Measurements from ENCODE around the gene ARID1B. TPM values are rescaled to one million over a fixed set of nuclear protein-coding genes. Genes with fewer than 3 reads are reported as not detected.

Gene ARID1B
- total RNA-seq, 1 donor from 2014 or later, result 47.3 TPM

DNA sequence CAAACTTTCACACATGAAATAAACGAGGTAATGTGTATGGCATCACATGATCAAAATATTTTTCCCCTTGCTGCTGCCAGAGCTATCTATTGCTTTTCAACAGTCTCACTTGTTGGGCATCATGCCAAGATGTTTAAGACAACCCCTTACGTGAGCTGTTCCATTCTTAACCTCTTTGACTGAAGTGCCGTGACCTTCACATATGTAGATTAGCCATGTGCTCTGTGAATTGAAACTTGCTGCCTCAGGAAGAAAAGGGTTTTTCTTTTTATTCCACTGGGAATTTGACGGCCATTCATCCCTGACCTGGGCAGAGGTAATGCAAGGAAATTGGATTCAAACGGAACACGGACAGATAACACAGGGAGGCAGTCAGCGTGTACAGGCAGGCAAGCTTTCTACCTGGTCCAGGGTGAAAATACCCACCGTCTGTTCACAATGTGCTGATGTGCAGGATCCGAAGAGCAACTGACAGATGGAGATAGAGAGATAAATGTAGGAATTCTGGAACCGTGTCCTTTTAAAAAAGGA lies 14.2 kb downstream of the ARID1B start:
- H3K4me3 ChIP-seq (ENCODE audit: low read depth, low read length), result no peak overlapping the region
- no peaks in the 10 kb centered on the region for H3K36me3 ChIP-seq (ENCODE audit: control insufficient read depth, insufficient read depth, low read length)

DNA sequence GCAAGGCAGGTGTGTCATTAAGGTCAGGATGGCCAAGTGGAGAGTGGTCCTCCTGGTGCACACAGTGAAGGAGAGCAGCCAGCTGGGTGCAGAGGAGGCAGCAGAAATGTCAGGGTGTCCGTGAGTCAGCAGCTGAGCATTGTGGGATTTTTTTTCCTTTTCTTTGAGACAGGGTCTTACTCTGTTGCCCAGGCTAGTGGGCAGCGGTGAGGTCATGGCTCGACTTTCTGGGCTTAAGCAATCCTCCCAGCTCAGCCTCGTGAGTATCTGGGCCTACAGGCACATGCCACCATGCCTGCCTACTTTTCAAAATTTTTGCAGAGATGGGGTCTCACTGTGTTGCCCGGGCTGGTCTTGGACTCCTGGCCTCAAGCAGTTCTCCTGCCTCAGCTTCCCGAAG lies 16.0 kb downstream of the ARID1B start:
- Histone ChIP-seq H3K36me3 (ENCODE audit: control insufficient read depth, insufficient read depth, low read length) (no peaks in the 10 kb centered on the region), H3K27me3 (ENCODE audit: control insufficient read depth, insufficient read depth, low read length) (no peaks in the 10 kb centered on the region), H3K4me3 (ENCODE audit: low read depth, low read length) (no peak overlapping the region)
- no peak for DNase-seq (ENCODE audit: low read depth)
- TF ChIP-seq, protein P1, sequence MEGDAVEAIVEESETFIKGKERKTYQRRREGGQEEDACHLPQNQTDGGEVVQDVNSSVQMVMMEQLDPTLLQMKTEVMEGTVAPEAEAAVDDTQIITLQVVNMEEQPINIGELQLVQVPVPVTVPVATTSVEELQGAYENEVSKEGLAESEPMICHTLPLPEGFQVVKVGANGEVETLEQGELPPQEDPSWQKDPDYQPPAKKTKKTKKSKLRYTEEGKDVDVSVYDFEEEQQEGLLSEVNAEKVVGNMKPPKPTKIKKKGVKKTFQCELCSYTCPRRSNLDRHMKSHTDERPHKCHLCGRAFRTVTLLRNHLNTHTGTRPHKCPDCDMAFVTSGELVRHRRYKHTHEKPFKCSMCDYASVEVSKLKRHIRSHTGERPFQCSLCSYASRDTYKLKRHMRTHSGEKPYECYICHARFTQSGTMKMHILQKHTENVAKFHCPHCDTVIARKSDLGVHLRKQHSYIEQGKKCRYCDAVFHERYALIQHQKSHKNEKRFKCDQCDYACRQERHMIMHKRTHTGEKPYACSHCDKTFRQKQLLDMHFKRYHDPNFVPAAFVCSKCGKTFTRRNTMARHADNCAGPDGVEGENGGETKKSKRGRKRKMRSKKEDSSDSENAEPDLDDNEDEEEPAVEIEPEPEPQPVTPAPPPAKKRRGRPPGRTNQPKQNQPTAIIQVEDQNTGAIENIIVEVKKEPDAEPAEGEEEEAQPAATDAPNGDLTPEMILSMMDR (IDR thresholded peaks at IDR 0.05; ENCODE audit: insufficient read depth, low read length, poor library complexity, severe bottlenecking), result no peak

More for the DNA sequence above, 14.2 kb downstream of the ARID1B start:
- TF ChIP-seq, protein P1 (IDR thresholded peaks at IDR 0.05; ENCODE audit: insufficient read depth, low read length, poor library complexity, severe bottlenecking), result no peak
- no peaks in the 10 kb centered on the region for H3K27me3 ChIP-seq (ENCODE audit: control insufficient read depth, insufficient read depth, low read length)
- no peak for DNase-seq (ENCODE audit: low read depth)

DNA sequence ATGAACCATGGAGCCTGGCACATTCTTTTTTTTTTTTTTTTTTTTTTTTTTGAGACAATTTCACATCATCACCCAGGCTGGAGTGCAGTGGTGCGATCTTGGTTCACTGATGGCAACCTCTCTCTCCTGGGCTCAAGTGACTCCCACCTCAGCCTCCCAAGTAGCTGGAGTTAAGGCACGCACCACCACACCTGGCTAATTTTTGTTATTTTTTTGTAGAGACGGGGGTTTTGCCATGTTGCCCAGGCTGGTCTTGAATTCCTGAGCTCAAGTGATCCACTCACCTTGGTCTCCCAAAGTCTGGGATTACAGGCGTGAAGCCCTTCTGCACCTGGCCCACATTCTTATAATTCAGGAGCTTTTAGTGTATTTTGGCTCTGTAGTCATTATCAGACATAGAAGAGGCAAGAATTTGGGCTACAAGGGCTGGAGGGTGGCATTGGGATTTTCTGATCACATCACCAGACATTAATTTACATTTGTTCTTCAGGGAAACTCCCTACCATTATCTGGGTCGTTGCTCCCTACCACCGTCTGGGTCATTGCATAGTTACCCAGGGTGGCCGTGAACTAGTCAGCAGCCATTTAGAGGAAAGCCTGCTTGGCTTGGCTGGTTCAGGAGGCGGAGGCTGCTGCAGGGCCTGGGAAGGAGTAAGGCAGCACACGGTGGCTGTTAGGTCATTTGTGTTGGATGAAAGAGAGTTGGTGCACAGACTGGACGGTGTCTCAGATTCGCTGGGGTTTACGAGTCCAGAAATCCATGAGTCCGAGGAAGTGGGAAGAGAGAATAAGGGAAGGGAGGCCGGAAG lies 17.6 kb downstream of the ARID1B start:
- Histone ChIP-seq H3K4me3 (ENCODE audit: low read depth, low read length) (no peak overlapping the region), H3K27me3 (ENCODE audit: control insufficient read depth, insufficient read depth, low read length) (no peaks in the 10 kb centered on the region), H3K36me3 (ENCODE audit: control insufficient read depth, insufficient read depth, low read length) (no peaks in the 10 kb centered on the region)
- peak; percentile 68 for DNase-seq (ENCODE audit: low read depth)
- TF ChIP-seq, protein P1 (IDR thresholded peaks at IDR 0.05; ENCODE audit: insufficient read depth, low read length, poor library complexity, severe bottlenecking), result no peak

DNA sequence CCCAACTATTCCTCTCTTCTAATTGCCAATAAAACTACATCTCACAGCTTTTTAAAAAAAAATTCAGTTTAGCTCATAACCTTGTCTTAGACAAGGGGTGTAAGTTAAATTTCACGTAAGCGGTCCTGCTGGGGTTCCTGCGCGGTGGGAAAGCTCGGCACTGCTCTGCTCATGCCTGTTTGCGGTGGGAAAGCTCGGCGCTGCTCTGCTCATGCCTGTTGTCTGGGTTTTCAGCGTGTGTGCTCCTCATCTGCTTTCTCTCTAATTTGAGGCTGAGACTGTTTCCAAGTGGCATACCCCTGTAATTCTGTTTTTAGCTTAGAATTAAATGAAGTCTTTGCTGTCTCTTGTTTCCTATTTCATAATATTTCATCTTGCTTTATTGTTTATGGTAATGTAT lies 18.6 kb downstream of the ARID1B start:
- H3K27me3 ChIP-seq (ENCODE audit: control insufficient read depth, insufficient read depth, low read length), result no peaks in the 10 kb centered on the region
- H3K36me3 ChIP-seq (ENCODE audit: control insufficient read depth, insufficient read depth, low read length), result no peaks in the 10 kb centered on the region
- DNase-seq (ENCODE audit: low read depth), result no peak
- TF ChIP-seq, protein P1 (IDR thresholded peaks at IDR 0.05; ENCODE audit: insufficient read depth, low read length, poor library complexity, severe bottlenecking), result no peak
- no peak overlapping the region for H3K4me3 ChIP-seq (ENCODE audit: low read depth, low read length)

DNA sequence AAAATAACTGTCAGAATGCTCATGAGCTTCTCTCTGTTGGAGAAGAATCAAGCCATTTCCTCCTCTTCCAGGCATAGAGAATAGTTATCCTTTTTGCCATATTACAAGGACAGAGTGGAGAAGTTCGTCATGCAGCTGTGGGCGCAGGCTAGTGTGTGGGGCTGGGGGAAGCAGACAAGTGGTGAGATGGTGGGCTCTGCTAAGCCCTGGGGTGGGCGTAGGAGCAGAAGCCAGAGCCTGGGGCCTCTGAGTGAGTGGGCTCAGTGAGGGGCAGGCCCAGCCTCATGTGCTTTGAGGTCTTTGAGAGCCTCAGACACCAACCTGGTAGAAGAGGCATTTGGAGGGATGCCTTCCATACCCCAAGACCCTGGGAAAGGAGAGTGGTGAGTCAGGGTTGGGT lies 19.4 kb downstream of the ARID1B start:
- DNase-seq (ENCODE audit: low read depth), result no peak
- H3K36me3 ChIP-seq (ENCODE audit: control insufficient read depth, insufficient read depth, low read length), result no peaks in the 10 kb centered on the region
- no peaks in the 10 kb centered on the region for H3K27me3 ChIP-seq (ENCODE audit: control insufficient read depth, insufficient read depth, low read length)
- TF ChIP-seq, protein P1 (IDR thresholded peaks at IDR 0.05; ENCODE audit: insufficient read depth, low read length, poor library complexity, severe bottlenecking), result no peak
- no peak overlapping the region for H3K4me3 ChIP-seq (ENCODE audit: low read depth, low read length)
